Measurements from ENCODE around the gene PAQR7. TPM values are rescaled to one million over a fixed set of nuclear protein-coding genes. Genes with fewer than 3 reads are reported as not detected.

PAQR7 gene, protein sequence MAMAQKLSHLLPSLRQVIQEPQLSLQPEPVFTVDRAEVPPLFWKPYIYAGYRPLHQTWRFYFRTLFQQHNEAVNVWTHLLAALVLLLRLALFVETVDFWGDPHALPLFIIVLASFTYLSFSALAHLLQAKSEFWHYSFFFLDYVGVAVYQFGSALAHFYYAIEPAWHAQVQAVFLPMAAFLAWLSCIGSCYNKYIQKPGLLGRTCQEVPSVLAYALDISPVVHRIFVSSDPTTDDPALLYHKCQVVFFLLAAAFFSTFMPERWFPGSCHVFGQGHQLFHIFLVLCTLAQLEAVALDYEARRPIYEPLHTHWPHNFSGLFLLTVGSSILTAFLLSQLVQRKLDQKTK
- total RNA-seq: 1 to 10 TPM; 4.7 to 5.9 TPM

GRCh38 chr1:25875154-25875855 is at the start of gene PAQR7:
Gene PAQR7, minus strand, starts transcription at chr1:25875708. Its CDS starts 11,869 bp downstream, at chr1:25863839.

GRCh38 chr1:25905680-25906643 is 30.5 kb upstream of the PAQR7 start, which contains the start of gene STMN1:
Gene STMN1, minus strand, starts transcription at chr1:25906419. Its CDS starts 1,743 bp downstream, at chr1:25904676.

DNA sequence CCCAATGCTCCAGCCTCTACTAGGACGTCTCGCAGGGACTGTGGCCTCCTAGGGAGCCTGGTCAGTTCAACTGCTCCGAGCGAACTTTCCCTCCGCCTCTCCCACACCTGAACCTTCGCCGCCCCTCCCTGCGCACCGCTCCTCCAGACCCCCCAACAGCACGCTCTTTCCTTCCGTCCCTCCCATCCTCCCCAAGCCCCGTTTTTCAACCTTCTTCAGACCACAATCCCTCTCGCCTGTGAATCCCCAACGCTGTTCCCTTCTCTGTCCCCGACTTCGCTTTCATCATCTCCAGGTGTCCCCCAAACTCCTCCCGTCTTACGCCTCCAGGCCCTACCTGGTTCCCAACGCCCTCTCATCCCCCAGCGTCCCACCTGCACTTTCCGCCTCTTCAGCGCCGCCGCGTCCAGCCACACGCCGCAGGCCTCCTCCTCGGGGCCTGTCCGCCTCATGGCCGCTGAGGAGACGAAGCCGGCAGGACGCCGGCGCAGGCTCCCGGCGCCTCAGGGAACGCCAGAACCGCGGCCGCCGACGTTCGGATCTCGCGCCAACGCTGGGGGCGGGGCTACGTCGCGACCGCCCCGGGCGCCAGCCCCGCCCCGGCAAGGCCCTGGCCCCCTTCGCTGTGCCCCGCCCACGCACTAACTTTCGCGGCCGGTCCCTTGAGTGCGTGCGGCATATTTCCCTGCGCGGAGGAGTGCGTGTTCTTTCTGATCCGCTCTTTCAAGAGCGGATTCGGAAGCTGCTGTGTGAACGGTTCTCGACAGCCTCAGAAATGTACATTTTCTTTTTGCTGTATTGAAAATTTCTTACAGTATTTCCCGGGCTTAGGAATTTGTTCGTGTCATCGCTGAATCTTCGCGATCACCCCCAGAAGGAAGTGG is 16.4 kb downstream of the PAQR7 start, which contains the start of gene AUNIP:
AUNIP (minus strand) TSS at position 552 of the 884 bp plus-strand sequence; CDS start at position 452, 100 bp downstream.

GRCh38 chr1:25819491-25820246 is 55.8 kb downstream of the PAQR7 start, which contains the start of gene MTFR1L:
Gene MTFR1L, plus strand, starts transcription at chr1:25819954. Its CDS starts 3,151 bp downstream, at chr1:25823105.

Small RNA genes within 50 kb of the gene (small RNA-seq; reads per million reads assigned to genes)
- gene AL033528.1 (0 reads per million in 2 donors), gene RF00019 (0 reads per million in 2 donors), gene SNRPFP2 (0 reads per million in 2 donors)

Other genes starting within 250 kb of the PAQR7 start
- gene SELENON, start 75.5 kb downstream of the PAQR7 start, total RNA-seq: 10 to 100 TPM; 40.6 to 48.6 TPM
- 10 to 100 TPM; 41.0 to 42.6 TPM for gene MTFR1L, start 55.8 kb downstream of the PAQR7 start, total RNA-seq
- 10 to 100 TPM in 1 of 2 donors, 1 to 10 TPM in 1; 7.6 to 14.0 TPM for gene AUNIP, start 16.3 kb downstream of the PAQR7 start, total RNA-seq
- gene STMN1, start 30.7 kb upstream of the PAQR7 start, total RNA-seq: 100 to 1,000 TPM; 102 to 144 TPM
- 10 to 100 TPM; 12.3 to 18.2 TPM for gene PAFAH2, start 122.4 kb upstream of the PAQR7 start, total RNA-seq
- 1 to 10 TPM; 3.4 to 8.0 TPM for gene EXTL1, start 146.1 kb upstream of the PAQR7 start, total RNA-seq
- gene SLC30A2, start 170.4 kb upstream of the PAQR7 start, total RNA-seq: under 1 TPM; under 0.01 to 0.33 TPM
- 100 to 1,000 TPM in 1 of 2 donors, 10 to 100 TPM in 1; 86.0 to 104 TPM for gene TRIM63, start 191.9 kb upstream of the PAQR7 start, total RNA-seq
- gene PDIK1L, start 236.1 kb upstream of the PAQR7 start, total RNA-seq: 1 to 10 TPM; 6.5 to 7.7 TPM

Data from melanocyte of skin (primary cell).